Prostate gland (tissue), 2 donors: ENCODE results near the gene TMEM178B. TPM values are rescaled to one million over a fixed set of nuclear protein-coding genes. Genes with fewer than 3 reads are reported as not detected.

Source experiments
- DNase-seq: peaks from one replicate; pipeline ENCODE4 v3.0.0-alpha.2; 2019; ENCODE audit warnings: low spot score
- H3K27ac ChIP-seq, 2 donors: fragments of 200-600 bp; sonication (generic); 2 replicates each; pipeline ENCODE4 v1.5.1; 2017 to 2019
- H3K27me3 ChIP-seq: fragments of 200-600 bp; sonication (generic); replicated peaks from 2 replicates; pipeline ENCODE4 v1.5.1; 2019; ENCODE audit not compliant: insufficient read depth
- H3K36me3 ChIP-seq, 2 donors: fragments of 200-600 bp; sonication (generic); 1 replicate in 1 of 2; 2 replicates in 1 of 2; pipeline versions ENCODE4 v1.5.1 to v1.8.1; 2017 to 2019
- H3K4me1 ChIP-seq: fragments of 200-600 bp; sonication (generic); replicated peaks from 2 replicates; pipeline ENCODE4 v1.5.1; 2019
- H3K4me3 ChIP-seq, 2 donors: fragments of 200-600 bp; sonication (generic); 2 replicates each; pipeline ENCODE4 v1.5.1; 2017 to 2019
- H3K9me3 ChIP-seq: fragments of 200-600 bp; sonication (generic); 2 replicates; pipeline ENCODE4 v1.5.1; 2017
- CTCF ChIP-seq, 4 experiments: fragments of 200-600 bp in 2 of 4; fragments of 450-650 bp in 2 of 4; sonication (generic) in 2 of 4; IDR thresholded peaks; 1 replicate in 3 of 4; 2 replicates in 1 of 4; pipeline ENCODE4 v1.5.1; 2016 to 2019; ENCODE audit warnings: antibody characterized with exemption in 4 of 4, mild to moderate bottlenecking in 2 of 4, moderate library complexity in 2 of 4
- POLR2A ChIP-seq: fragments of 450-650 bp; IDR thresholded peaks from one replicate; pipeline ENCODE4 v1.6.1; 2016; ENCODE audit warnings: antibody characterized with exemption, mild to moderate bottlenecking
- POLR2AphosphoS5 ChIP-seq: sonication (generic); formaldehyde crosslinking; IDR thresholded peaks from one replicate; pipeline ENCODE4 v1.6.1; 2017; ENCODE audit warnings: antibody characterized with exemption
- WGBS: methylation state at CpG from one replicate; pipeline ENCODE4 v1.1.5; 2018; 5-methylcytosine and 5-hydroxymethylcytosine counted together
- intact Hi-C: fragments of 100-400 bp; cut with DNase I; formaldehyde crosslinking; loops from one replicate; pipeline ENCODE4 v1.14.2; 2022
- total RNA-seq, 2 donors: library from RNA; depleted of rRNA; stranded (reverse); fragments of >200 nt; gene quantifications; one replicate each; pipeline ENCODE4 v1.1.0, GENCODE V29; 2016

The TMEM178B gene
- total RNA-seq, 2 donors from 2014 or later: 3.4 to 5.2 TPM

GRCh38 chr7:141430455-141431139 lies 356.7 kb downstream of the TMEM178B start:
- Histone ChIP-seq H3K27ac (no peak overlapping the region), H3K9me3 (no peaks in the 10 kb centered on the region), H3K4me3 (no peak overlapping the region), H3K36me3 (no peaks in the 10 kb centered on the region), H3K27me3 (no peaks in the 10 kb centered on the region), H3K4me1 (no peaks in the 10 kb centered on the region)
- no peak for DNase-seq
- TF ChIP-seq POLR2AphosphoS5: no peak
- TF ChIP-seq CTCF (IDR thresholded peaks at IDR 0.05): no peak
- no peak for TF ChIP-seq POLR2A
- intact Hi-C loops: no loop called here
- 55% methylated on average over 12 of the region's 12 CpGs for WGBS

- intact Hi-C loops: no loop called here
- no peaks in the 10 kb centered on the region for H3K36me3 ChIP-seq
- DNase-seq: no peak
- WGBS: 54% methylated on average over 2 of the region's 2 CpGs
- TF ChIP-seq CTCF (IDR thresholded peaks at IDR 0.05) (no peak), POLR2A (no peak), POLR2AphosphoS5 (no peak)
- H3K9me3 ChIP-seq: no peaks in the 10 kb centered on the region
- no peaks in the 10 kb centered on the region for H3K4me1 ChIP-seq
- no peak overlapping the region for H3K4me3 ChIP-seq
- H3K27ac ChIP-seq: no peak overlapping the region
- no peaks in the 10 kb centered on the region for H3K27me3 ChIP-seq
Observed at GRCh38 chr7:141431140-141431479, 357.2 kb downstream of the TMEM178B start.

- TF ChIP-seq CTCF (IDR thresholded peaks at IDR 0.05) (no peak), POLR2AphosphoS5 (no peak), POLR2A (no peak)
- H3K36me3 ChIP-seq: no peaks in the 10 kb centered on the region
- no peak overlapping the region for H3K4me3 ChIP-seq
- 60% methylated on average over 1 of the region's 1 CpG for WGBS
- no peaks in the 10 kb centered on the region for H3K4me1 ChIP-seq
- intact Hi-C loops: no loop called here
- H3K9me3 ChIP-seq: no peaks in the 10 kb centered on the region
- H3K27me3 ChIP-seq: no peaks in the 10 kb centered on the region
- DNase-seq: no peak
- H3K27ac ChIP-seq: no peak overlapping the region
Observed at GRCh38 chr7:141431711-141432110, 357.8 kb downstream of the TMEM178B start.

- no peak for DNase-seq
- H3K4me3 ChIP-seq: no peak overlapping the region
- H3K36me3 ChIP-seq: no peaks in the 10 kb centered on the region
- no peak overlapping the region for H3K27ac ChIP-seq
- TF ChIP-seq POLR2A (no peak), POLR2AphosphoS5 (no peak), CTCF (IDR thresholded peaks at IDR 0.05) (no peak)
- H3K27me3 ChIP-seq: no peaks in the 10 kb centered on the region
- intact Hi-C loops: no loop called here
- H3K9me3 ChIP-seq: no peaks in the 10 kb centered on the region
- H3K4me1 ChIP-seq: no peaks in the 10 kb centered on the region
- WGBS: 74% methylated on average over 2 of the region's 2 CpGs
Observed at GRCh38 chr7:141433698-141434097, 359.8 kb downstream of the TMEM178B start.

- no peak for TF ChIP-seq POLR2A
- no peak for TF ChIP-seq POLR2AphosphoS5
- no peak for TF ChIP-seq CTCF (IDR thresholded peaks at IDR 0.05)
- WGBS: 66% methylated on average over 2 of the region's 2 CpGs
Observed at GRCh38 chr7:141436139-141436538, 362.3 kb downstream of the TMEM178B start.

More at GRCh38 chr7:141436139-141436538, 362.3 kb downstream of the TMEM178B start:
- no peaks in the 10 kb centered on the region for H3K36me3 ChIP-seq
- H3K27ac ChIP-seq: no peak overlapping the region
- no peaks in the 10 kb centered on the region for H3K27me3 ChIP-seq
- H3K9me3 ChIP-seq: no peaks in the 10 kb centered on the region
- DNase-seq: no peak
- intact Hi-C loops: no loop called here
- no peak overlapping the region for H3K4me3 ChIP-seq
- no peaks in the 10 kb centered on the region for H3K4me1 ChIP-seq
